GM23338 (cell line): ENCODE data around the gene MAPT. TPM values are rescaled to one million over a fixed set of nuclear protein-coding genes. Genes with fewer than 3 reads are reported as not detected.

ENCODE experiments used
- ATAC-seq: fragments of 200-7000 bp; cut with Tn5 transposase; 3 replicates; pipeline ENCODE4 v1.9.1; 2020
- DNase-seq: peaks from one replicate; pipeline ENCODE4 v3.0.0-alpha.2; 2015; ENCODE audit warnings: low spot score
- H2AFZ ChIP-seq: fragments of 200-600 bp; sonication (generic); 2 replicates; pipeline ENCODE4 v1.8.0; 2016; ENCODE audit warnings: antibody characterized with exemption, mild to moderate bottlenecking, moderate library complexity
- H3F3A ChIP-seq: fragments of 200-600 bp; sonication (generic); replicated peaks from 2 replicates; pipeline ENCODE4 v1.8.0; 2017; ENCODE audit warnings: antibody characterized with exemption, mixed run types, low read depth
- H3K27ac ChIP-seq: fragments of 200-600 bp; sonication (generic); 2 replicates; pipeline ENCODE4 v1.6.1; 2016; ENCODE audit warnings: low read depth
- H3K27me3 ChIP-seq: fragments of 200-600 bp; sonication (generic); 2 replicates; pipeline ENCODE4 v1.8.0; 2016; ENCODE audit warnings: mild to moderate bottlenecking, mixed run types, moderate library complexity; ENCODE audit not compliant: insufficient read depth
- H3K36me3 ChIP-seq: fragments of 200-600 bp; sonication (generic); 2 replicates; pipeline ENCODE4 v1.8.0; 2016; ENCODE audit warnings: mild to moderate bottlenecking; ENCODE audit not compliant: insufficient read depth
- H3K4me1 ChIP-seq: fragments of 200-600 bp; sonication (generic); 2 replicates; pipeline ENCODE4 v1.8.0; 2016; ENCODE audit warnings: mild to moderate bottlenecking, moderate library complexity; ENCODE audit not compliant: insufficient read depth
- H3K4me2 ChIP-seq: fragments of 200-600 bp; sonication (generic); 2 replicates; pipeline ENCODE4 v1.7.1; 2017; ENCODE audit warnings: mixed run types
- H3K4me3 ChIP-seq: fragments of 200-600 bp; sonication (generic); 2 replicates; pipeline ENCODE4 v1.6.1; 2016; ENCODE audit warnings: mixed run types
- H3K79me2 ChIP-seq: fragments of 200-600 bp; sonication (generic); replicated peaks from 2 replicates; pipeline ENCODE4 v1.8.0; 2017; ENCODE audit warnings: mild to moderate bottlenecking; ENCODE audit not compliant: insufficient read depth
- H3K9me2 ChIP-seq: fragments of 200-600 bp; sonication (generic); 2 replicates; pipeline ENCODE4 v1.8.0; 2017; ENCODE audit not compliant: insufficient read depth
- H4K20me1 ChIP-seq: fragments of 200-600 bp; sonication (generic); replicated peaks from 2 replicates; pipeline ENCODE4 v1.8.0; 2017; ENCODE audit warnings: mild to moderate bottlenecking; ENCODE audit not compliant: insufficient read depth
- H3K27ac Mint-ChIP-seq: 2 replicates; pipeline ENCODE4 v1.8.0; 2020; ENCODE audit warnings: inconsistent platforms, mild to moderate bottlenecking, moderate library complexity, mixed read lengths
- H3K27me3 Mint-ChIP-seq: 3 replicates; pipeline ENCODE4 v1.8.0; 2022; ENCODE audit warnings: low read depth, mild to moderate bottlenecking, moderate library complexity, mixed read lengths, inconsistent platforms; ENCODE audit not compliant: insufficient read depth, poor library complexity
- H3K36me3 Mint-ChIP-seq: 3 replicates; pipeline ENCODE4 v1.8.0; 2021; ENCODE audit warnings: low read depth, mild to moderate bottlenecking, inconsistent platforms, moderate library complexity, mixed read lengths
- H3K4me1 Mint-ChIP-seq: 3 replicates; pipeline ENCODE4 v1.8.0; 2020; ENCODE audit warnings: mild to moderate bottlenecking, inconsistent platforms, mixed read lengths
- H3K4me3 Mint-ChIP-seq: 3 replicates; pipeline ENCODE4 v1.8.0; 2021; ENCODE audit warnings: moderate library complexity, mild to moderate bottlenecking, inconsistent platforms, mixed read lengths
- H3K9me3 Mint-ChIP-seq: 3 replicates; pipeline ENCODE4 v1.8.0; 2020; ENCODE audit warnings: moderate library complexity, mild to moderate bottlenecking, inconsistent platforms, mixed read lengths
- CTCF ChIP-seq, 2 experiments: fragments of 200-600 bp in 1 of 2; sonication (generic) in 1 of 2; conservative IDR thresholded peaks; 2 replicates each; pipeline versions ENCODE4 v1.5.1 to v1.6.1; 2016 to 2017; ENCODE audit warnings: antibody characterized with exemption in 2 of 2, low read depth in 2 of 2, mild to moderate bottlenecking in 2 of 2, moderate library complexity in 1 of 2
- ETS1 ChIP-seq: IDR thresholded peaks from 2 replicates; pipeline ENCODE4 v1.6.1; 2016; ENCODE audit warnings: antibody characterized with exemption
- EZH2 ChIP-seq: fragments of 200-600 bp; sonication (generic); IDR thresholded peaks from one replicate; pipeline ENCODE4 v1.8.0; 2017; ENCODE audit warnings: antibody characterized with exemption, mild to moderate bottlenecking, low read depth; ENCODE audit not compliant: unreplicated experiment
- EZH2phosphoT487 ChIP-seq: fragments of 200-600 bp; sonication (generic); IDR thresholded peaks from one replicate; pipeline ENCODE4 v1.8.1; 2018; ENCODE audit warnings: antibody characterized with exemption; ENCODE audit not compliant: unreplicated experiment
- JUNB ChIP-seq: IDR thresholded peaks from one replicate; pipeline ENCODE4 v1.6.1; 2016; ENCODE audit warnings: antibody characterized with exemption; ENCODE audit not compliant: unreplicated experiment
- NANOG ChIP-seq: IDR thresholded peaks from 2 replicates; pipeline ENCODE4 v1.6.1; 2016; ENCODE audit warnings: antibody characterized with exemption, borderline replicate concordance
- POLR2AphosphoS5 ChIP-seq: IDR thresholded peaks from 2 replicates; pipeline ENCODE4 v1.6.1; 2016; ENCODE audit warnings: antibody characterized with exemption, low read depth
- ZNF114 ChIP-seq: fragments of 250-450 bp; sonication (Bioruptor Pico); IDR thresholded peaks from 2 replicates; pipeline ENCODE4 v1.5.0; 2020; ENCODE audit warnings: mild to moderate bottlenecking, moderate library complexity
- ZNF331 ChIP-seq: fragments of 250-450 bp; sonication (Bioruptor Pico); IDR thresholded peaks from 2 replicates; pipeline ENCODE4 v1.5.0; 2020; ENCODE audit warnings: low read depth, mild to moderate bottlenecking, moderate library complexity
- ZNF462 ChIP-seq: fragments of 250-450 bp; sonication (Bioruptor Pico); IDR thresholded peaks from 2 replicates; pipeline ENCODE4 v1.5.0; 2020; ENCODE audit warnings: mild to moderate bottlenecking, moderate library complexity
- polyA plus RNA-seq: library from polyadenylated mRNA; unstranded; fragments of >200 nt; fragmentation: Nextera tagmentation; extraction: Ambion mirVana; gene quantifications from 2 replicates; pipeline ENCODE4 v1.2.1, GENCODE V29; 2016
- total RNA-seq: library from RNA; depleted of rRNA; stranded (reverse); fragments of >200 nt; shearing (Covaris generic); gene quantifications from 2 replicates; pipeline ENCODE4 v1.2.3, GENCODE V29; 2014

Gene MAPT
- total and polyA plus RNA-seq, 2 experiments from 2014 or later = 1.1 to 2.1 TPM

- no peak for TF ChIP-seq EZH2
- no peak for TF ChIP-seq ZNF114
- TF ChIP-seq NANOG = no peak
- no peak for TF ChIP-seq ZNF331 (CRISPR knock-in tag)
- TF ChIP-seq ETS1 = no peak
- no peak for TF ChIP-seq POLR2AphosphoS5
- TF ChIP-seq JUNB = no peak
- no peak for TF ChIP-seq CTCF (conservative IDR thresholded peaks at IDR 0.05; ENCODE audit: low read depth in 2 of 2)
These were observed 163.0 kb downstream of the MAPT start (continued) for GRCh38 chr17:46057366-46057765.

GRCh38 chr17:46059486-46059885, 165.1 kb downstream of the MAPT start:
- Mint-ChIP-seq H3K36me3 (peaks cover 44% of the 10 kb centered on the region), H3K27ac (peak overlapping the region; percentile 50; the same call in 1 of the 2 replicates), H3K4me3 (no peak overlapping the region), H3K4me1 (peaks cover 35% of the 10 kb centered on the region), H3K27me3 (peaks cover 10% of the 10 kb centered on the region), H3K9me3 (no peaks in the 10 kb centered on the region)
- peaks cover 16% of the 10 kb centered on the region; the same call in 1 of the 2 replicates for H4K20me1 ChIP-seq
- peaks cover 19% of the 10 kb centered on the region for H3K4me1 ChIP-seq
- no peaks in the 10 kb centered on the region for H3F3A ChIP-seq
- no peak overlapping the region for H3K4me2 ChIP-seq
- peaks cover 64% of the 10 kb centered on the region for H3K79me2 ChIP-seq
- peaks cover 10% of the 10 kb centered on the region; the same call in 1 of the 2 replicates for H3K36me3 ChIP-seq
- no peak overlapping the region for H2AFZ ChIP-seq
- TF ChIP-seq EZH2phosphoT487 = no peak
- no peak for TF ChIP-seq ZNF462 (CRISPR knock-in tag)
- no peak for ATAC-seq
- H3K27ac ChIP-seq = no peak overlapping the region
- no peaks in the 10 kb centered on the region for H3K9me2 ChIP-seq
- DNase-seq = no peak
- H3K4me3 ChIP-seq = no peak overlapping the region
- no peaks in the 10 kb centered on the region for H3K27me3 ChIP-seq
